GM18519 (cell line): ENCODE results near the gene ADRM1.

Experiments used
- ATAC-seq: cut with Tn5 transposase; IDR thresholded peaks from one replicate; pipeline ENCODE4 v1.9.1; 2021; ENCODE audit warnings: mild to moderate bottlenecking, moderate library complexity; ENCODE audit not compliant: unreplicated experiment, low FRiP score

ADRM1 gene

DNA sequence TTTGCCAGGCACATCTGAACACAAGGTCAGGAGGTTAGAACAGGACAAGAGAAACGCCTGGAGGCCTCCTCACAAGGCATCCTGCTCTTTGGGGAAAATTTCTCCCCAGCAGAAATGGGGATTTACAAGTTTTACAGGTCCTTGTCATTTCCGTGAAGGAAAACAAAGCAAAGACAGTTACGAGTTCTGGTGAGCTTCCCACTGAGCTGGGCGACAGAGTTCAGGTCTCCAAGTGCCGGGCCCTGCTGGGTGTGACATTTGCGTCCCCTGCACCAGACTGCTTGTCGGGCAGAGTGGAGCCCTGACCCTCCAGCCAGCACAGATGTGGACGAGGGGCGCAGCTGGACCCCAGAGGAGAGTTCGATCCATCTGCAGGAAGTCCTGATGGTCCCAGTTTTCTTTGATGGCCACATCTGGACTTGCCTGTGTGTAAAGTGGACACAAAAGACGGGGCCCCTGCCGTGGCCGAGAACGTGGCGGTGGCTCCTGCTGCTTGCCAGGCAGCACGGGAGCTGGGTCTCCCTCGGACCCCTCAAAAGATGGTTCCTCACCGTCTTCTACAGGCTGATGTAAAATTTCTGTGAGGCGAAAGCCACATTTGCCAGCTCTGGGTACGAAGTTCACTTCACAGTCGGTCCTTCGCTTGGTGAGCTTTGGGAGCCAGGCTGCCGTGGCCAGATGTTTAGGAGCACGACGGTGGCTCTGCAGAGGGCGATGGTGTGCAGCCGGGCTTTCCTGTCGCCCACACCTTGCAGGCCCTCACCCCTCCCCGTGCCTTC is 5.2 kb upstream of the ADRM1 start:
- ATAC-seq: no peak

DNA sequence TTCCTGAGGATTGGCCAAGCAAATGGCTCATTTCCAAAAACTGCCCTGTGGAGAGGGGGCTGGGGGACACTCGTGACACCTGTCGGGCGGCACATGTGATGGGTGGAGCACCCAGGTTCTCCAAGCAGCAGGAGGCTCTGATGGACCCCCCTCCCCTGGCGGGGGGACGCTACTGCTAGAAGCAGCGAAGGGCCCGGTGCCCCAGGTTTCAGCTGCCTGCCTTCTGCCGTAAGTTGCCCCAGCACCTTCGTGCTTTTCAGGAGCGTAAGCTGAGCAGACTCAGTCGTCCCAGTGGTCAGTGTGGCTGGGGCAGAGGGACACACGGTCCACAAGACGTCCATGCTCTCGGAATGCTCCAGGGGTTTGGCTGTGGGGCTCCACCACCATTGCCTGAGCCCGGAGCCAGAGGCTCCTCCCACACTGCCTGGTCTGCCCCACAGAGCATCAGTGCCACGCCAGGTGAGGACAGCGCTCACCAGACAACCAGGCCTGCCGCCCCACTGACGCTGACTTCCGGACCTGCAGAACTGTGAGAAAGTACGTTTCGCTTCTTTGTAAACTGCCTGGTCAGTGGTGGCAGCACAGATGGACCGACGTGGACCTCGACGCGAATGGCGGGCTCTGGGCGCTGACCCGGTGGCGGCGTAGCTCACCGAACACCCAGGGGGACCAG is 4.1 kb upstream of the ADRM1 start:
- ATAC-seq: no peak

DNA sequence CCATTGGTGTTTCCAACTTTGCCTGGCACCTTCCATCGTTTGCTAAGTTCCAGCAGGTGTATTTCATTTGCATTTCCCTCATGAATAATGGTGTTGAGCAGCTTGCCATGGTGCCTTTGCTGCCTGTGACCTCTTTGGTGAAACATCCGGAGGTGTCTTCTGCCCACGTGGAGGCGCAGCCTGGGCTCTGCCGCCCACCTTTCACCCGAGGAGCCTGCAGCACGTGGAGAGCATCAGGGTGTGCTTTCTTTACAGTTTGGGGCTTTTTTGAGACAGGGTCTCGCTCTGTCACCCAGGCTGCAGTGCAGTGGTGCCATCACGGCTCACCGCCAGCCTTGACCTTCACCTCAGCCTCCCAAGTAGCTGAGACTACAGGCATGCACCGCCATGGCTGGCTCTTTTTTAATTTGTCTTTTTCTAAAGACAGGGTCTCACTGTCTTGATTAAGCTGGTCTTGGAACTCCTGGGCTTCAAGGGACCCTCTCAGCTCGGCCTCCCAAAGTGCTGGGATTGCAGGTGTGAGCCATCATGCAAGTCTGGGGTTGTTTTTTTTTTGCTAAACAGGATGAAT is 3.0 kb upstream of the ADRM1 start:
- ATAC-seq: no peak

DNA sequence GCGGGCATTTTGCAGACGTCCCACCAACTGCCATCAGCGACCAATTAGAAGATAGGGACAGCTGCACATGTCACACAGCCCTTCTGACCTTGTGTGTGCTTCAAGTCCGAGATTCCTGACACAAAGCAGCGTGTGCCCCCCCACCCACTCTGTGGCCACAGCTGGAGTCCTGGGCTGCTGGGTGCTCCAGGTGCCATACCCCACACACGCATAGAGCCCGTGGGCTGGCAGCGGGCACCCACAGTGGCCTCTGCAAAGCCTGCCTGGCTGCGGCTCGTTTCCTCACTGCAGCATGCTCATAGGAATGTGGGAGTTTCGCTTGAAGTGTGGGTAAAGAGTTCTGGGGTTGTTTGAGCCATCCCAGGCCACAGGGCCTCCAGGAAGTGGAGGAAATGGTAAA is 2.5 kb upstream of the ADRM1 start:
- ATAC-seq: no peak

DNA sequence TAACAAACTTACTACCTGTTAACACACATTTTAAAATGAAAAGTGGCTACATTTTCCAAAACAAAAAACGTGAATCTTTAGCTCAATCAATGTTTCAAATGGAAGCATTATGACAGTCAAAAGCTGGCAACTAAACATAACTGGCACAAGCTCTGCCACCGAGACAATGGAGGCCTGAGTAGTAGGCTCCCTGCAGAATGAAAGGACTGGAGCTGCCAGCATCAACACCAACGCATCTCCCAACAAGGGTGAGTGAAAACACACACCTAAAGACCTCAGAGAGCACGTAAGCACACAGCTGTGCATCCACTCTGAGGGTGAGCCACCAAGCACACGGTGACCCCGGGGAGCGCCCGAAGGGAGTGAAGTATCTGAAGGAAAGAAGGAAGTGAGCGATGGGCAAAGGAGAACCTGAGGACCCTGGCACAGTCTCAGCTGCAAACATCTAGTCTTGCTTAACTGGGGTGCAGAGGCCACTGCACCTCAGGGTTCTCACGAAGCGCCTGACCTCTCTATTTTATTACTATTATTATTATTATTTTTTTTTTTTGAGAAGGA is 1.6 kb upstream of the ADRM1 start:
- no peak for ATAC-seq

DNA sequence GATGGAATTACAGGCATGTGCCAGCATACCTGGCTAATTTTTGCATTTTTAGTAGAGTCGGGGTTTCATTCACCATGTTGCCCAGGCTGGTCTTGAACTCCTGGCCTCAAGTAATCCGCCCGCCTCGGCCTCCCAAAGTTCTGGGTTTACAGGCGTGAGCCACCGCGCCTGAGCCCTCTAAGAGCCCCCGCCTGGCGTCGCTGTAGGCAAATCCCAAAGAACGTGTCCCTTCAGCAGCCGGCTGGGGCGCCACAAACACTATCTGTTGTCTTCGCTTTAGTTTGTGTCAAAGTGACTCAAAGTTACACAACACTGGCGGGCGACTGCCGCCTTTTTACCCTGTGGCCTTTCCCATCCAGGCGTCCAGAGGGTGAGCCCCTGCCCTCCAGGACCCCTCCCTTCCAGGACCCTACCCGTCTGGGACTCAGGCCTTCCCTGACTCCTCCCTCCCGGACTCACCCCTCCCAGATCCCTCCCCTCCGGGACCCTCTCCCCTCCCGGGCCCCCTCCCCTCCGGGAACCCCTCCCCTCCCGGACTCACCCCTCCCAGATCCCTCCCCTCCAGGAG is 940 bp upstream of the ADRM1 start:
- ATAC-seq: no peak

DNA sequence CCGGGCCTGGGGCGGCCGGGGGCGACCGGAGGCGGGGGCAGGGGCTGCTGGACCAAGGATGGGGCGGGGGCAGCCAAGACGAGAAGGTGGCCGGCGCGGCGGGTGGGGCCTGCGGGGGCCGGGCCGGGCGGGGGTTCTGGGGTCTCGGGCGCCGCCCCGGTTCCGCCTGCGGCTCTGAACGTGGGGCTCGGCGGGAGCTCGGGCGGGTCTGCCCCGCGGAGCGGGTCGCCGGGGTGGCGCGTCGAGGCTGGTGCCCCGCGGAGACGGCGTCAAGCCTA is 204 bp downstream of the ADRM1 start:
- ATAC-seq: no peak

DNA sequence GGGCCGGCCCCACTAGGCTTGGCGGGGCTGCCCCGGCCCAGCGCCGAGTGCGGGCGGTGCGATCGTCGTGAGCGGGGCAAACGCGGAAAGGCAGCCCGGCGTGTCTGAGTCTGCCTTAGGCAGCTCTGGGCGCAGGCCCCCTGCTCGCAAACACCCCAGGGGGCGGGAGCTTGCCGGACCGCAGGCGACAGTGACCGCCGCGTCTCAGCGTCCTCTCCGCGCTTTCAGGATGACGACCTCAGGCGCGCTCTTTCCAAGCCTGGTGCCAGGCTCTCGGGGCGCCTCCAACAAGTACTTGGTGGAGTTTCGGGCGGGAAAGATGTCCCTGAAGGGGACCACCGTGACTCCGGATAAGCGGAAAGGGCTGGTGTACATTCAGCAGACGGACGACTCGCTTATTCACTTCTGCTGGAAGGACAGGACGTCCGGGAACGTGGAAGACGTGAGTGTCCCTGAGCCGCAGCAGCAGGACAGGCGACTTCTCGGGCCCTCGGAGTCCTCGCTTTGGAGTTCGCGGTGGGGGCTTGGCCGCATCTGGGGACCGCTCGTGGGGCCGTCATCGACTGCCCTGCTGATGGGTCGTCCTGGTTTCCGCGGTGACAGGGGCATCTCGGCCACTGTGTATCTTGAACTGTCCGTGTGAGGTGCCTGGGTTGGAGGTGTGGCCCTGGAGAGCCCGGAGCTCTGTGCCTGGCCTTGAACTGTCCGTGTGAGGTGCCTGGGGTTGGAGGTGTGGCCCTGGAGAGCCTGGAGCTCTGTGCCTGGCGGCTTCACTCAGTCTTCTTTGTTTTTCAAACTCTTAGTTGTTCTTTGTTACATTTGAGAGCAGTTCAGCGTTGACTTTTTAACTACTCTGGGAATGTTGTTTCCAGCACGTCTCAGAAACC is 786 bp downstream of the ADRM1 start:
- ATAC-seq: no peak

DNA sequence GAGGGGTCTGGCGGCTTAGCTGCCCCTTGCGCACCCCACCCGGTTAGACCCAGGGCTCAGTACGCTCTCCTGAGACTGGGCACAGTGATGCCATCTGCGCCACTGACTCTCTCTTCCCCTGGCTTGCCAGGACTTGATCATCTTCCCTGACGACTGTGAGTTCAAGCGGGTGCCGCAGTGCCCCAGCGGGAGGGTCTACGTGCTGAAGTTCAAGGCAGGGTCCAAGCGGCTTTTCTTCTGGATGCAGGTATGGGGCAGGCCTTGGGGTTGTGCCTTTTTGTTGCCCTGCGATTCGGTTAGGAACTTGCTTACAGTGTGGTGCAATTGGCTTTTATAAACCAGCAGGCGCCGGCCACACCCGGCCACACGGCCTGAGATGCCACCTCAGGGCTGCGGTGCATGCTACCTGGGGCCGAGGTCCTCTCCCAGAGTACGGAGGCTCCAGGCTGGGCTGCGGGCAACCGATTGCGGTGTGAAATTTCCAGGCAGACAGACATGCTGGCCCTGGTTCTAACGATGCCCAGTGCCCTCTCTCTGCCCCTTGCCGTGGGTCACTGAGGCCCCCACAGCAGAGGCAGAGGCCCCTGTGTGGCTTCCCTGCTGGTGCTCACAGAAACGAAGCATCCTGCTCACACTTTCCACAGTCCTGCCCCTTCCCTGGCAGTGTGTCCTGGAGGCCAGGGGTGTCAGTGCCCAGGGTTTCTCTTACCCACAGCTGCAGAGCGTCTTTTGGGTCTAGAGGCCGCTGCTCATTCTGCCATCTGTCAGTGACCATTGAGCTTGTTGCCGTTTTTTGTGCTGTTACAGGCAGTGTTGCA is 1.7 kb downstream of the ADRM1 start:
- ATAC-seq: no peak

DNA sequence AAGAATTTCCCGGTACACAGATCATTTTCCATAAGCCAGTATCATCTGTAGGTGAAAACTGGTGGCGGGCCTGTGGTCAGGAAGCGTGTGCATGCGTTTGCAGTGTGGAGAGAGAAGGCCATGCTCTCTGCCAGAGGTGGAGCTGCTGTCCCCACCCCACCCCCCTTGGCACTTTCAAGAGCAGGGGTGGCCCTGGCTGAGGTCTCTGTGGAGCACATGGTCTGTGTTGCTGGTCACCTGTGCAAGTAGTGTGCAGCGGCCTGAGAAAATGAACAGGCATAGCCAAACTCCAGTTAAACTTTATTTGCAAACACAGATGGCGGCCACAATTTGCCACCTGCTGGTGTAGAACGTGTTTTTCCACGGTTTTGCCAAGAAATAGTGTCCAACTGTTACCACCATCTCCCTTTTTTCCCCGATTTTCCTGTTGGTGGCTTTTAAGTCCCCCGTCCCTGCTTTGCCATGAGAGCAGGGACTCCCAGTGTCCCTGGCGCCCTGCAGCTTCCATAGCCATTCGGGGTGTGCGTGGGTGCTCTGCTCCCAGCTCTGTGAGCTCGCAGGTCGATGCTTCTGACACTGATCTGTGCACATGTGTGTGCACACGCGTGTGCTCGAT is 2.5 kb downstream of the ADRM1 start:
- ATAC-seq: no peak

DNA sequence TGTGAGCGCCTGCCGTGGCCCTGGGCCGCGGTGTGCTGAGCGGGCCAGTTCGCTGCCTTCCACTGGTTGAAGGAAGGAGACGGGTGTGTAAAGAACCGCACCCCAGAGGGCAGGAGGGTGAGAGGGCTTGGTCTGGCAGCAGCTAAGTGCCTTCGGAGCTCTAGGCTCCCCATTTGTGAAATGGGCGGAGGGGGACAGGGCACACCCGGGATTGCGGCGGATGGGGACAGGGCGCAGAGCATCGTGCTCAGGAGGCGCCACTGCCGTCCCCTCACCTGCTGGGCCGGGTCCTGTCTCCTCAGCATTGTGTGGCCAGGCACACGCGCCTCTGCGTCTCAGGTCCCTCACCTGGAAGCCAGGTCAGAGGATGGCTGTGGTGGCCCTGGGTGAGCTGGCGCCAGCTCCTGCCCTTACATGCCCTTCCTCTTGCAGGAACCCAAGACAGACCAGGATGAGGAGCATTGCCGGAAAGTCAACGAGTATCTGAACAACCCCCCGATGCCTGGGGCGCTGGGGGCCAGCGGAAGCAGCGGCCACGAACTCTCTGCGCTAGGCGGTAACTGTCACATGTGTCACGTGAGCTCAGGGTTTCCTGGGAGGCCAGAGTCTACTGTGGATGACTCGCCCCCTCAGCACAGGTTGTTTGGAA is 3.1 kb downstream of the ADRM1 start:
- no peak for ATAC-seq

DNA sequence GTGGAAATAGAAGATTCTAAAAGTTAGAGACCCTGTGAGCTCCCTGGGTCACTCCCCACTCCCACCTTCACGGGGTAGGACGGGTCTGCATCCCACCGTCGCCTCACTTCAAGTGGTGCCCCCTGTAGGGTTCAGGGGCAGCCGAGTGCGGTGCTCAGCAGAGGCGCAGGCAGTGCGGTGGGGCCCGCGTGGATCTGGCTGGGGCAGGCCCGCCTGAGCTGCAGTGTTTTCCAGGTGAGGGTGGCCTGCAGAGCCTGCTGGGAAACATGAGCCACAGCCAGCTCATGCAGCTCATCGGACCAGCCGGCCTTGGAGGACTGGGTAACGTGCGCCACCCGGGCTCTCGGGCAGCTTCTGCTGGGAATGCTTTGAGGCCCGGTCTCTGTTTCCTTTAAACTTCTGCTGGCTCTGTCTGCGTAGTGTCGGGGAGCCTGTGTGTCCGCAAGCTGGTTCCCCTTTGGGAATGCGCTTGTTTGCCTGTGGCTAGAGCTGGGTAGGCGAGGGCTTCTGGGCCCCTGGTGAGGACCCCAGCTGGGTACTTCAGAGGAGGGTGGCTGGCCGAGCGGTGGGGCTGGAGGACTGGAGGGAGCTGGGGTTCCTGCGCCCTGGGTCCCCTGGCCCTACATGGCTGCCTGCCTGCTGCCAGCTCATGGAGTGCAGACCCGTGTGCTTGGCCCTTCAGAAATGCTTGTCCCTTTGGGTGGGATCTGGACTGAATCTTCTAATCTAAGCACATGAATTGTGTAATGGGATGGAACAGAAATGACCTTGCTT is 3.8 kb downstream of the ADRM1 start:
- no peak for ATAC-seq

DNA sequence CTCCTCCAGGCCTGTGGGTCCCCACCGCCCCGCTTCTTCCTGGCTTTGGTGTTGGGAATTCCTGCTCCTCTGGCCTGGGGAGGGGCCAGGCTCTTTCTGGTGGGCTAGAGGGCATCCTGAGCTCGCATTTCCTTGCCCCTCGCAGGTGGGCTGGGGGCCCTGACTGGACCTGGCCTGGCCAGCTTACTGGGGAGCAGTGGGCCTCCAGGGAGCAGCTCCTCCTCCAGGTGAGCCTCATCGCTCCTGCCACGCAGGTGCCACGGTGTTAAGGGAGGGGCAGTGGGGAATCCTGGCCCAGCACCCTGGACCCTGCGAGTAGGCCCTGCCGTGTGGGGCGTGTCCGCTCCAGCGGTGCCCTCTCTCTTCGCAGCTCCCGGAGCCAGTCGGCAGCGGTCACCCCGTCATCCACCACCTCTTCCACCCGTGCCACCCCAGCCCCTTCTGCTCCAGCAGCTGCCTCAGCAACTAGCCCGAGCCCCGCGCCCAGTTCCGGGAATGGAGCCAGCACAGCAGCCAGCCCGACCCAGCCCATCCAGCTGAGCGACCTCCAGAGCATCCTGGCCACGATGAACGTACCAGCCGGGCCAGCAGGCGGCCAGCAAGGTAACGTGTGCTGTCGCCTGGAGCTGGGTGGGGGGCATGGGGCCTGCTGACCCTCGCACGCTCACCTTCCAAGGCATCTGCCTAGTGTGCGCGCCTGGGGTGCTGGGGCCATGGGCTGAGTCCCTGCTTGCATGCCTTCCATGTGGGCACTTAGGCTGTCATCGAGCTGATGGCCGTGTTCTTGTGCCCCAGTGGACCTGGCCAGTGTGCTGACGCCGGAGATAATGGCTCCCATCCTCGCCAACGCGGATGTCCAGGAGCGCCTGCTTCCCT is 4.7 kb downstream of the ADRM1 start:
- ATAC-seq: no peak

DNA sequence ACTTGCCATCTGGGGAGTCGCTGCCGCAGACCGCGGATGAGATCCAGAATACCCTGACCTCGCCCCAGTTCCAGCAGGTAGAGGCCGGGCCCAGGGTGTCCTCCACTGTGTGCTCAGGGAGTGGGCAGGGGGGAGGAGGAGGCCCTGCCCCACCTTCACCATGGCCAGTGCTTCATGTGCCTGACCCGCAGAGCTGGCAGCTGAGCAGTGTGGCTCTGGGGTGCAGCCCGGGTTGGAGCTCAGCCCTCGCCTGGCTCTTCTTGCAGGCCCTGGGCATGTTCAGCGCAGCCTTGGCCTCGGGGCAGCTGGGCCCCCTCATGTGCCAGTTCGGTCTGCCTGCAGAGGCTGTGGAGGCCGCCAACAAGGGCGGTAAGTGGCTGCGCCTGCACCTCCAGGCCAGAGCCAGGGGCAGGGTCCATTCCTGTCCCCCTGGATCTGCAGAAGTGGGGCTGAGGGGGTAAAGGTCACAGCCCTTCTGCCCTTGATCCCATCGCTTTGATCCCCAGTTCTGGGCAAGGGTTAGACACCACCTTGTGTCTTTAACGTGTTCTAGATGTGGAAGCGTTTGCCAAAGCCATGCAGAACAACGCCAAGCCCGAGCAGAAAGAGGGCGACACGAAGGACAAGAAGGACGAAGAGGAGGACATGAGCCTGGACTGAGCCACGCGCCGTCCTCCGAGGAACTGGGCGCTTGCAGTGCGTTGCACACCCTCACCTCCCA is 5.5 kb downstream of the ADRM1 start:
- no peak for ATAC-seq

DNA sequence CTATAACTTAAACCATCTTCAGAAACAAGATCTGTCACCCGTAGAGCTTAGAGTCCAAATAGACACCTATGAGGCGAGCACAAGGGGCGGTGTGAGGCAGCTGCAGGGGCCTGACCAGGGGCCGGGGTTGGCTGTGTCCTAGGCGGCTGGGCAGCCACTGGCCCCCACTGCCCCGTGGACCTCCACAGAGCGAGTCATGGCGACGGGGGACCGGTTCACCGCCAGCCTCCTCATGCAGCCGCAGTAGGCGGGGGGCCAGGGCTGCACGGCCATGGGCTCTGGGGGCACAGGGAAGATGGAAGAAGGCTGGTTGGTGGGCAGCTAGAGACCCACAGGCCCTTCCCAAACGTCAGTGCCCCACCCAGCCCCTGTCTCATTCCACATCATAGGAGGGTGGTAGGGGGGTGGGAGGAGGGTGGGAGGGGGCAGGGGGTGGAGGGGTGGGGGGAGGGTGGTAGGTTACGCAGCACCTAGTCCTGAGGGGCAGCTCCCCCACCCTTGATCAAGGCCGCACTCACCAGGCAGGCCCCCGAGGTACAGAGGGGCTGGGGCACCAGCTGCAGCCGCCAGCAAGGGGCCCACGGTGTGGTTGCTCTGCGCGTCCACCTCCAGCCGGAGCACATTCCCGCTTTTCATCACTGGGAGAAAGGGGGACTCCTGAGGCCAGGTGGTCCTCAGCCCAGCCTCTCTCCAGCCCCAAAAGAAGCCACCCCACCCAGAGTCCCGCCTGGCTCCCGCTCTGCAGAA is 6.6 kb downstream of the ADRM1 start:
- ATAC-seq: no peak
